ENCODE measurements around the gene BTBD7. TPM values are rescaled to one million over a fixed set of nuclear protein-coding genes. Genes with fewer than 3 reads are reported as not detected.

BTBD7 gene
- total and polyA plus RNA-seq, 2 donors (not counting 3 experiments of a cell fraction or from before 2014, with no cell fraction given): 20.9 to 50.2 TPM

DNA sequence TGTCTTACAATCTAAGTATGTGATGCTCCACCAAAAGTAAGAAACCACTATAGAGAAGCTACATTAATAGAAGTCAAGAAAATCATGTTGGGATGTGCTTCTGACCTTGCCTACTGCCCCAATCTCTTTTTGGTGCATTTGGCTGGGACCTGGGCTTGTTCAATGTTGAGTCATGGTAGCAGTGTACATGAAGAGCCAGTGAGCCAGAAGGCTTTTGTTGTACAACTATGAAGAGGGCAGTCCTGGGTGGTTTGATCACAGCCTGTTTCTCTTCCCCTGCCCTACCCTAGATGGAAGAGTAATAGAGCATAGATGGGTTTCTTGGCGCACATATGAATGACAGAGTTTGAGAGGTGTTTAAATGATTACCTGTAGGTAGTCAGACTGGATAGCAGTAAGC lies 69.4 kb downstream of the BTBD7 start:
- Histone ChIP-seq H3K9me3 (replicated peaks; ENCODE audit: control insufficient read depth, insufficient read depth, low read length) (no peaks in the 10 kb centered on the region), H2AFZ (ENCODE audit: low read depth, low read length) (no peak overlapping the region), H3K4me1 (ENCODE audit: control insufficient read depth, extremely low read depth, insufficient read depth, low read length) (peaks cover 10% of the 10 kb centered on the region), H3K27me3 (ENCODE audit: control insufficient read depth in 2 of 2, insufficient read depth in 2 of 2, low read length in 2 of 2) (no peaks in the 10 kb centered on the region), H3K36me3 (ENCODE audit: control insufficient read depth in 2 of 2, extremely low read depth in 1 of 2, insufficient read depth in 2 of 2, low read length in 2 of 2) (peaks cover 3 to 5% of the 10 kb centered on the region in 2 experiments), H3K27ac (ENCODE audit: insufficient read depth, low read depth, low read length) (no peak overlapping the region), H3K9ac (replicated peaks; ENCODE audit: extremely low read depth, insufficient read depth, low read length) (no peak overlapping the region), H4K20me1 (replicated peaks; ENCODE audit: control insufficient read depth, extremely low read depth, insufficient read depth, low read length) (no peaks in the 10 kb centered on the region), H3K79me2 (ENCODE audit: control insufficient read depth, insufficient read depth, low read length) (peaks cover 29% of the 10 kb centered on the region), H3K4me3 (replicated peaks in 1 of 3; ENCODE audit: insufficient read depth in 1 of 3, low read depth in 1 of 3, low read length in 3 of 3) (no peak overlapping the region), H3K9me1 (replicated peaks; ENCODE audit: control insufficient read depth, extremely low read depth, insufficient read depth, low read length) (no peaks in the 10 kb centered on the region), H3K4me2 (ENCODE audit: insufficient read depth, low read length) (no peak overlapping the region)
- ChIA-PET CTCF (interaction anchor here (1.0 kb wide), 1 partner anchor 9 kb away, joined by 3 read pairs; no protein-coding TSS in a partner anchor), POLR2A (interaction anchor here (0.6 kb wide), 1 partner anchor 14 kb away, joined by 3 read pairs; no protein-coding TSS in a partner anchor)
- BruUV-seq (replicated peaks): no TSS peak
- FAIRE-seq: no peak
- dilution Hi-C loops (cut with MboI; ENCODE audit: extremely low pct_ligation_motif_present, low sequenced_read_pairs) (no loop called here), intact Hi-C loops (cut with micrococcal nuclease) (no loop called here)
- TF ChIP-seq GATA2 (IDR thresholded peaks at IDR 0.05; ENCODE audit: insufficient read depth, insufficient read length, low read depth, low read length) (no peak), MYC (IDR thresholded peaks at IDR 0.05; ENCODE audit: low read depth, low read length) (no peak), POLR2AphosphoS5 (IDR thresholded peaks at IDR 0.05; ENCODE audit: insufficient read depth, low read depth, low read length) (no peak), JUN (IDR thresholded peaks at IDR 0.05; ENCODE audit: borderline replicate concordance, insufficient read depth, insufficient read length, low read depth) (no peak), POLR2A (IDR thresholded peaks at IDR 0.05; ENCODE audit: low read depth, low read length) (no peak), FOS (IDR thresholded peaks at IDR 0.05; ENCODE audit: borderline replicate concordance, insufficient read depth, low read length) (no peak), EZH2 (IDR thresholded peaks at IDR 0.05; ENCODE audit: borderline replicate concordance, low read depth, low read length, severe bottlenecking) (no peak)
- TF ChIP-seq, protein P1, sequence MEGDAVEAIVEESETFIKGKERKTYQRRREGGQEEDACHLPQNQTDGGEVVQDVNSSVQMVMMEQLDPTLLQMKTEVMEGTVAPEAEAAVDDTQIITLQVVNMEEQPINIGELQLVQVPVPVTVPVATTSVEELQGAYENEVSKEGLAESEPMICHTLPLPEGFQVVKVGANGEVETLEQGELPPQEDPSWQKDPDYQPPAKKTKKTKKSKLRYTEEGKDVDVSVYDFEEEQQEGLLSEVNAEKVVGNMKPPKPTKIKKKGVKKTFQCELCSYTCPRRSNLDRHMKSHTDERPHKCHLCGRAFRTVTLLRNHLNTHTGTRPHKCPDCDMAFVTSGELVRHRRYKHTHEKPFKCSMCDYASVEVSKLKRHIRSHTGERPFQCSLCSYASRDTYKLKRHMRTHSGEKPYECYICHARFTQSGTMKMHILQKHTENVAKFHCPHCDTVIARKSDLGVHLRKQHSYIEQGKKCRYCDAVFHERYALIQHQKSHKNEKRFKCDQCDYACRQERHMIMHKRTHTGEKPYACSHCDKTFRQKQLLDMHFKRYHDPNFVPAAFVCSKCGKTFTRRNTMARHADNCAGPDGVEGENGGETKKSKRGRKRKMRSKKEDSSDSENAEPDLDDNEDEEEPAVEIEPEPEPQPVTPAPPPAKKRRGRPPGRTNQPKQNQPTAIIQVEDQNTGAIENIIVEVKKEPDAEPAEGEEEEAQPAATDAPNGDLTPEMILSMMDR (IDR thresholded peaks at IDR 0.05; ENCODE audit: extremely low read depth in 1 of 2, insufficient read depth in 1 of 2, low read depth in 1 of 2, low read length in 2 of 2): no peak
- TF ChIP-seq, protein P2, sequence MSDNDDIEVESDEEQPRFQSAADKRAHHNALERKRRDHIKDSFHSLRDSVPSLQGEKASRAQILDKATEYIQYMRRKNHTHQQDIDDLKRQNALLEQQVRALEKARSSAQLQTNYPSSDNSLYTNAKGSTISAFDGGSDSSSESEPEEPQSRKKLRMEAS (IDR thresholded peaks at IDR 0.05; ENCODE audit: insufficient read depth, insufficient read length): no peak
- no peak for DNase-seq (ENCODE audit: low read depth, low spot score)

All from endothelial cell of umbilical vein (primary cell).